Measurements from ENCODE around the gene SEL1L3. TPM values are rescaled to one million over a fixed set of nuclear protein-coding genes. Genes with fewer than 3 reads are reported as not detected.

SEL1L3 gene
- total and polyA plus RNA-seq, 9 of the 15 experiments (the other 6 are each of a cell fraction or from before 2014, with no cell fraction given) = 10.0 to 44.3 (median 21.6) TPM

GRCh38 chr4:25757452-25757851 lies 105.3 kb downstream of the SEL1L3 start:
- POLR2A ChIA-PET = no interaction called here
- no peaks in the 10 kb centered on the region for H3K79me2 ChIP-seq (ENCODE audit: control insufficient read depth, insufficient read depth, low read length)
- FAIRE-seq = no peak
- CTCF ChIA-PET (ENCODE audit: low intra/inter-chr PET ratio) = no interaction called here
- no TSS peak for BruUV-seq (replicated peaks)
- no peaks in the 10 kb centered on the region for H3K9me1 ChIP-seq (ENCODE audit: control insufficient read depth, insufficient read depth, low read length)
- no peak for DNase-seq (ENCODE audit: extremely low read depth in 1 of 4, low spot score in 3 of 4)
- TF ChIP-seq, protein P1, sequence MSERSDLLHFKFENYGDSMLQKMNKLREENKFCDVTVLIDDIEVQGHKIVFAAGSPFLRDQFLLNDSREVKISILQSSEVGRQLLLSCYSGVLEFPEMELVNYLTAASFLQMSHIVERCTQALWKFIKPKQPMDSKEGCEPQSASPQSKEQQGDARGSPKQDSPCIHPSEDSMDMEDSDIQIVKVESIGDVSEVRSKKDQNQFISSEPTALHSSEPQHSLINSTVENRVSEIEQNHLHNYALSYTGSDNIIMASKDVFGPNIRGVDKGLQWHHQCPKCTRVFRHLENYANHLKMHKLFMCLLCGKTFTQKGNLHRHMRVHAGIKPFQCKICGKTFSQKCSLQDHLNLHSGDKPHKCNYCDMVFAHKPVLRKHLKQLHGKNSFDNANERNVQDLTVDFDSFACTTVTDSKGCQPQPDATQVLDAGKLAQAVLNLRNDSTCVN (CRISPR knock-in tag; IDR thresholded peaks at IDR 0.05) = no peak
- TF ChIP-seq RBM22 (IDR thresholded peaks at IDR 0.05; ENCODE audit: low read depth, low read length, poor library complexity, severe bottlenecking) (no peak), PCBP1 (IDR thresholded peaks at IDR 0.05; ENCODE audit: low read depth, low read length, poor library complexity, severe bottlenecking) (no peak), ZNF311 (CRISPR knock-in tag; IDR thresholded peaks at IDR 0.05) (no peak), SIN3B (IDR thresholded peaks at IDR 0.05; ENCODE audit: low read depth) (no peak), ZNF561 (CRISPR knock-in tag; conservative IDR thresholded peaks at IDR 0.05) (no peak), ZNF134 (CRISPR knock-in tag; conservative IDR thresholded peaks at IDR 0.05) (no peak), ZNF253 (CRISPR knock-in tag; conservative IDR thresholded peaks at IDR 0.05) (no peak), ZBED1 (IDR thresholded peaks at IDR 0.05) (no peak), THRB (CRISPR knock-in tag; conservative IDR thresholded peaks at IDR 0.05) (no peak), SMARCA5 (IDR thresholded peaks at IDR 0.05) (no peak), BRD9 (IDR thresholded peaks at IDR 0.05; ENCODE audit: low read depth, partially characterized antibody) (no peak), SMARCB1 (IDR thresholded peaks at IDR 0.05; ENCODE audit: insufficient read length, low read depth) (no peak), ZNF445 (CRISPR knock-in tag; IDR thresholded peaks at IDR 0.05; ENCODE audit: low read depth) (no peak), ZNF212 (CRISPR knock-in tag; IDR thresholded peaks at IDR 0.05) (no peak), NR2C2 (CRISPR knock-in tag; IDR thresholded peaks at IDR 0.05) (no peak), NR2C2 (tag; IDR thresholded peaks at IDR 0.05) (no peak)
- TF ChIP-seq, protein P2, sequence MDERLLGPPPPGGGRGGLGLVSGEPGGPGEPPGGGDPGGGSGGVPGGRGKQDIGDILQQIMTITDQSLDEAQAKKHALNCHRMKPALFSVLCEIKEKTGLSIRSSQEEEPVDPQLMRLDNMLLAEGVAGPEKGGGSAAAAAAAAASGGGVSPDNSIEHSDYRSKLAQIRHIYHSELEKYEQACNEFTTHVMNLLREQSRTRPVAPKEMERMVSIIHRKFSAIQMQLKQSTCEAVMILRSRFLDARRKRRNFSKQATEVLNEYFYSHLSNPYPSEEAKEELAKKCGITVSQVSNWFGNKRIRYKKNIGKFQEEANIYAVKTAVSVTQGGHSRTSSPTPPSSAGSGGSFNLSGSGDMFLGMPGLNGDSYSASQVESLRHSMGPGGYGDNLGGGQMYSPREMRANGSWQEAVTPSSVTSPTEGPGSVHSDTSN (CRISPR knock-in tag; IDR thresholded peaks at IDR 0.05; ENCODE audit: low read depth) = no peak
- TF ChIP-seq, protein P2 (tag; conservative IDR thresholded peaks at IDR 0.05; ENCODE audit: low read depth) = no peak
- intact Hi-C loops (cut with micrococcal nuclease) = no loop called here
- no peak overlapping the region for H2AFZ ChIP-seq (ENCODE audit: low read depth, low read length)
- no peaks in the 10 kb centered on the region for H4K20me1 ChIP-seq (replicated peaks; ENCODE audit: control insufficient read depth, insufficient read depth, low read length)
- no peak for ATAC-seq
- H3K4me2 ChIP-seq (ENCODE audit: insufficient read depth, low read length) = no peak overlapping the region
- no peak overlapping the region for H3K4me3 ChIP-seq
- no peak overlapping the region for H3K9ac ChIP-seq (ENCODE audit: insufficient read depth in 1 of 2, low read depth in 2 of 2, low read length in 2 of 2)
- in situ Hi-C loops (cut with MboI) = no loop called here
- no peak overlapping the region for H3K27ac ChIP-seq (ENCODE audit: extremely low read depth, low read depth, low read length)
- no peaks in the 10 kb centered on the region for H3K4me1 ChIP-seq (replicated peaks in 1 of 2; ENCODE audit: control insufficient read depth in 2 of 2, insufficient read depth in 2 of 2, low read length in 2 of 2)
- H3K9me3 ChIP-seq (replicated peaks; ENCODE audit: control insufficient read depth, insufficient read depth, low read depth, low read length) = no peaks in the 10 kb centered on the region
- H3K36me3 ChIP-seq (ENCODE audit: control insufficient read depth, insufficient read depth, low read length) = peaks cover 8% of the 10 kb centered on the region; the same call in 2 of the 3 replicates
- H3K27me3 ChIP-seq (ENCODE audit: control insufficient read depth in 2 of 2, insufficient read depth in 2 of 2, low read length in 2 of 2) = no peaks in the 10 kb centered on the region
- 78% methylated on average over 8 of the region's 8 CpGs for WGBS (ENCODE audit: insufficient coverage, low coverage, missing lambda C conversion rate)
